GM12878 (cell line): ENCODE results near the gene GOLGA2. TPM values are rescaled to one million over a fixed set of nuclear protein-coding genes. Genes with fewer than 3 reads are reported as not detected.

ENCODE experiments used
- ATAC-seq: fragments of 200-7000 bp; cut with Tn5 transposase; 3 replicates; pipeline ENCODE4 v1.9.1; 2020; ENCODE audit warnings: mild to moderate bottlenecking, moderate library complexity
- BruUV-seq: library from RNA; stranded (reverse); fragments of 400-500 nt; replicated peaks from 2 replicates; lab custom pipeline; 2021; lab: Mats Ljungman, UMichigan
- CTCF ChIA-PET: fragments of 300-600 bp; sonication (Branson Sonifier 250); formaldehyde crosslinking; extraction: SDS; loops from one replicate; lab custom pipeline; 2021; ENCODE audit warnings: inconsistent platforms; lab: Yijun Ruan, JAX
- POLR2A ChIA-PET: fragments of 350-600 bp; formaldehyde crosslinking; extraction: SDS; loops from one replicate; lab custom pipeline; 2021; ENCODE audit warnings: inconsistent platforms; lab: Charles Lee
- RAD21 ChIA-PET: fragments of 300-600 bp; sonication (Branson Sonifier 250); formaldehyde crosslinking; loops from one replicate; lab custom pipeline; 2023; ENCODE audit warnings: antibody characterized with exemption; ENCODE audit not compliant: unreplicated experiment; lab: Charles Lee
- SMC1A ChIA-PET: fragments of 300-600 bp; sonication (Branson Sonifier 250); formaldehyde crosslinking; loops from one replicate; lab custom pipeline; 2023; ENCODE audit not compliant: unreplicated experiment, uncharacterized antibody; lab: Charles Lee
- DNase-seq: peaks from one replicate; pipeline ENCODE4 v3.0.0-alpha.2; 2011; ENCODE audit warnings: low read depth, low spot score
- FAIRE-seq: peaks from 3 replicates; lab custom pipeline; 2011; peaks lifted over from hg19 to GRCh38; lab: Jason Lieb, UNC
- H2AFZ ChIP-seq: 2 replicates; pipeline ENCODE4 v1.6.0; 2011; ENCODE audit warnings: low read depth, low read length, control low read depth; ENCODE audit not compliant: control insufficient read depth
- H3K27ac ChIP-seq: 2 replicates; pipeline ENCODE4 v1.5.1; 2011; ENCODE audit warnings: control low read depth; ENCODE audit not compliant: control insufficient read depth, insufficient read depth
- H3K27me3 ChIP-seq, 2 experiments: replicated peaks in 1 of 2; 2 replicates each; pipeline versions ENCODE4 v1.6.0 to v1.6.1; 2011; ENCODE audit warnings: low read length in 1 of 2; ENCODE audit not compliant: control insufficient read depth in 2 of 2, insufficient read depth in 2 of 2
- H3K36me3 ChIP-seq, 2 experiments: 2 replicates each; pipeline ENCODE4 v1.5.1; 2011; ENCODE audit warnings: low read length in 1 of 2; ENCODE audit not compliant: control insufficient read depth in 2 of 2, insufficient read depth in 2 of 2
- H3K4me1 ChIP-seq: 2 replicates; pipeline ENCODE4 v1.6.1; 2011; ENCODE audit warnings: mild to moderate bottlenecking, low read length, moderate library complexity, mixed read lengths; ENCODE audit not compliant: control insufficient read depth, insufficient read depth
- H3K4me2 ChIP-seq: 2 replicates; pipeline ENCODE4 v1.6.0; 2011; ENCODE audit warnings: control low read depth; ENCODE audit not compliant: control insufficient read depth, insufficient read depth
- H3K4me3 ChIP-seq: fragments of 200-600 bp; sonication (generic); 2 replicates; pipeline ENCODE4 v1.5.1; 2016
- H3K79me2 ChIP-seq: 2 replicates; pipeline ENCODE4 v1.6.0; 2011; ENCODE audit warnings: low read length; ENCODE audit not compliant: control insufficient read depth, insufficient read depth
- H3K9ac ChIP-seq: 2 replicates; pipeline ENCODE4 v1.8.0; 2011; ENCODE audit warnings: low read length, control low read depth, mixed read lengths; ENCODE audit not compliant: control insufficient read depth, insufficient read depth
- H3K9me3 ChIP-seq: replicated peaks from 3 replicates; pipeline ENCODE4 v1.5.1; 2011; ENCODE audit warnings: mild to moderate bottlenecking, low read length; ENCODE audit not compliant: control insufficient read depth, insufficient read depth
- H4K20me1 ChIP-seq: 2 replicates; pipeline ENCODE4 v1.6.0; 2011; ENCODE audit not compliant: control insufficient read depth, insufficient read depth
- BHLHE40 ChIP-seq, 2 experiments: fragments of 450-650 bp in 1 of 2; IDR thresholded peaks; 2 replicates each; pipeline ENCODE4 v1.6.1; 2011 to 2017; ENCODE audit warnings: low read depth in 2 of 2, borderline replicate concordance in 1 of 2, improper control_type of control experiment in 1 of 2, low read length in 1 of 2, mild to moderate bottlenecking in 1 of 2
- WGBS: methylation state at CpG from one replicate; pipeline ENCODE4 v1.1.6; 2016; ENCODE audit warnings: low lambda C conversion rate; ENCODE audit not compliant: insufficient replicate concordance, insufficient coverage; ENCODE audit errors: missing lambda C conversion rate; 5-methylcytosine and 5-hydroxymethylcytosine counted together
- in situ Hi-C: fragments of 300-500 bp; cut with MboI; formaldehyde crosslinking; loops from 9 replicates; pipeline ENCODE4 v1.14.3; 2018; ENCODE audit warnings: mixed read lengths
- intact Hi-C: fragments of 100-400 bp; cut with micrococcal nuclease; formaldehyde crosslinking; loops from one replicate; pipeline ENCODE4 v1.14.2; 2022; ENCODE audit not compliant: unreplicated experiment
- polyA plus RNA-seq, 11 experiments: library from polyadenylated mRNA; depleted of rRNA in 4 of 11; unstranded in 6 of 11; stranded (reverse) in 5 of 11; fragments of >200 nt; fragmentation: Nextera tagmentation in 4 of 11; fragmentation: Illumina TruSeq in 1 of 11; extraction: Ambion mirVana in 4 of 11; extraction: Trizol in 1 of 11; gene quantifications; 1 replicate in 1 of 11; 2 replicates in 10 of 11; pipeline versions ENCODE4 v1.2.1 to v1.2.3, GENCODE V29; 2011 to 2016; ENCODE audit warnings: inconsistent platforms in 2 of 11, missing spikeins in 2 of 11, low read depth in 1 of 11
- total RNA-seq, 4 experiments: library from RNA; depleted of rRNA in 3 of 4; stranded (reverse); fragments of >200 nt in 3 of 4; fragmentation: Illumina TruSeq in 1 of 4; extraction: Trizol in 1 of 4; gene quantifications; 2 replicates each; pipeline versions ENCODE4 v1.2.1 to v1.2.3, GENCODE V29; 2013 to 2021
- TF ChIP-seq, protein P1 (sequence below): fragments of 450-650 bp; IDR thresholded peaks from 2 replicates; pipeline ENCODE4 v1.6.1; 2017; ENCODE audit warnings: mild to moderate bottlenecking, moderate library complexity

GOLGA2 gene
- total and polyA plus RNA-seq, 10 of the 15 experiments (the other 5 are each of a cell fraction or from before 2014, with no cell fraction given): 5.9 to 32.6 (median 19.7) TPM

DNA sequence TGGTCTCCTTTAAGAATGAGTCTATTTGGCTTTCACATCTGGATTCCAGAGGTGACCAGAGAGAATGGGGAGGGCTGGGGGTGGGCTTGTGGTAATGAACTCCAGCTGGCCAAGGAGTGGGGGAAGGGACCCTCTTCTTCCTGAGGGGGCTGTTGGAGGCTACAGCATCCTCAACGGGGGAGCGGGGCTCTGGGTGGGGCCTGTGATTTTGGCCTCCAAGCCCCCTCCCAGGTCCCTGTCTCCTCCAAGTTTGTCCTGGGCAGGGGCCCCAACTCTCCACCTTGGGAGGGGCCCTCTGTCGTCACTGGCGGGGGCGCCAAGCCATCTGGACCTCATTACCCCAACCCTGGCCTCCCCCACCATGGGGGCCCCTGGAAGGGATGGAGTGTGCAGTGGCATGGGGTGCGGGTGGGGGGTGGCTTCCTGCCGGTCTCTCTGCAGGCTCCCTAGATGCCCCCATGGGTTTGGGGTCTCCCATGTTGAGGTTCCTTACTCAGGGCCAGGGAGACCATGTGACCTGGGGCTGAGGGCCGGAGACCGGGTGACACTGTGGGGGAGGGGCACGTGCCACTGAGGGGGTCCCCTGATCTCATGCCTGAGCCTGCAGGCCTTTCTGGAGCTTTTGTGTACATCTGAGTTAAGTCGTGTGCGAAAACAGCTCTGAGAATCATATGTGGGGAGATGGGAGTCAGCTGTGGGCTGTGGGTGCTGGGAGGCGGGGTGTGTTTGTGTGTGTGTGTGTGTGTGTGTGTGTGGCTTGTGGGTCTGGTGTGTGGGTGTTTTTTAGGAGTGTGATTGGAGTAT lies 32.4 kb downstream of the GOLGA2 start:
- Histone ChIP-seq H3K4me2 (no peak overlapping the region), H2AFZ (no peak overlapping the region), H3K4me3 (no peak overlapping the region), H3K9ac (no peak overlapping the region), H3K27me3 (no peaks in the 10 kb centered on the region), H3K27ac (no peak overlapping the region), H3K9me3 (no peaks in the 10 kb centered on the region), H3K36me3 (no peaks in the 10 kb centered on the region), H4K20me1 (no peaks in the 10 kb centered on the region), H3K79me2 (no peaks in the 10 kb centered on the region), H3K4me1 (no peaks in the 10 kb centered on the region)
- in situ Hi-C loops: no loop called here
- ChIA-PET CTCF (no interaction called here), RAD21 (no interaction called here), POLR2A (no interaction called here), SMC1A (no interaction called here)
- DNase-seq (no peak), FAIRE-seq (no peak), ATAC-seq (no peak)
- no TSS peak for BruUV-seq
- TF ChIP-seq BHLHE40 (IDR thresholded peaks at IDR 0.05; ENCODE audit: borderline replicate concordance in 1 of 2, low read depth in 2 of 2, low read length in 1 of 2): peak in 1 of 2 experiments; percentile 36; a peak in 1 of 4 replicates
- TF ChIP-seq, protein P1, sequence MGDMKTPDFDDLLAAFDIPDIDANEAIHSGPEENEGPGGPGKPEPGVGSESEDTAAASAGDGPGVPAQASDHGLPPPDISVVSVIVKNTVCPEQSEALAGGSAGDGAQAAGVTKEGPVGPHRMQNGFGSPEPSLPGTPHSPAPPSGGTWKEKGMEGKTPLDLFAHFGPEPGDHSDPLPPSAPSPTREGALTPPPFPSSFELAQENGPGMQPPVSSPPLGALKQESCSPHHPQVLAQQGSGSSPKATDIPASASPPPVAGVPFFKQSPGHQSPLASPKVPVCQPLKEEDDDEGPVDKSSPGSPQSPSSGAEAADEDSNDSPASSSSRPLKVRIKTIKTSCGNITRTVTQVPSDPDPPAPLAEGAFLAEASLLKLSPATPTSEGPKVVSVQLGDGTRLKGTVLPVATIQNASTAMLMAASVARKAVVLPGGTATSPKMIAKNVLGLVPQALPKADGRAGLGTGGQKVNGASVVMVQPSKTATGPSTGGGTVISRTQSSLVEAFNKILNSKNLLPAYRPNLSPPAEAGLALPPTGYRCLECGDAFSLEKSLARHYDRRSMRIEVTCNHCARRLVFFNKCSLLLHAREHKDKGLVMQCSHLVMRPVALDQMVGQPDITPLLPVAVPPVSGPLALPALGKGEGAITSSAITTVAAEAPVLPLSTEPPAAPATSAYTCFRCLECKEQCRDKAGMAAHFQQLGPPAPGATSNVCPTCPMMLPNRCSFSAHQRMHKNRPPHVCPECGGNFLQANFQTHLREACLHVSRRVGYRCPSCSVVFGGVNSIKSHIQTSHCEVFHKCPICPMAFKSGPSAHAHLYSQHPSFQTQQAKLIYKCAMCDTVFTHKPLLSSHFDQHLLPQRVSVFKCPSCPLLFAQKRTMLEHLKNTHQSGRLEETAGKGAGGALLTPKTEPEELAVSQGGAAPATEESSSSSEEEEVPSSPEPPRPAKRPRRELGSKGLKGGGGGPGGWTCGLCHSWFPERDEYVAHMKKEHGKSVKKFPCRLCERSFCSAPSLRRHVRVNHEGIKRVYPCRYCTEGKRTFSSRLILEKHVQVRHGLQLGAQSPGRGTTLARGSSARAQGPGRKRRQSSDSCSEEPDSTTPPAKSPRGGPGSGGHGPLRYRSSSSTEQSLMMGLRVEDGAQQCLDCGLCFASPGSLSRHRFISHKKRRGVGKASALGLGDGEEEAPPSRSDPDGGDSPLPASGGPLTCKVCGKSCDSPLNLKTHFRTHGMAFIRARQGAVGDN: no peak
- 28% methylated on average over 12 of the region's 13 CpGs for WGBS
- intact Hi-C loops: no loop called here
